ENCODE measurements around the gene NR2F1-AS1.

The NR2F1-AS1 gene

GRCh38 chr5:93403141-93403928 is 177.7 kb downstream of the NR2F1-AS1 start:
- TF ChIP-seq CTCF (IDR thresholded peaks at IDR 0.05): no peak
- Histone ChIP-seq H3K27me3 (ENCODE audit: control insufficient read depth, insufficient read depth, low read length) (no peaks in the 10 kb centered on the region), H2AFZ (no peak overlapping the region), H3K79me2 (no peaks in the 10 kb centered on the region), H3K4me2 (ENCODE audit: low read length) (no peak overlapping the region), H3K36me3 (ENCODE audit: control insufficient read depth, insufficient read depth, low read length) (no peaks in the 10 kb centered on the region), H3K9ac (no peak overlapping the region), H3K9me3 (ENCODE audit: control insufficient read depth, low read length) (no peaks in the 10 kb centered on the region), H3K4me3 (ENCODE audit: low read depth, low read length) (no peak overlapping the region), H3K4me1 (no peaks in the 10 kb centered on the region), H3K27ac (no peak overlapping the region)

GRCh38 chr5:93402451-93402850 is 178.6 kb downstream of the NR2F1-AS1 start:
- H3K4me2 ChIP-seq (ENCODE audit: low read length): no peak overlapping the region

GRCh38 chr5:93401634-93402213 is 179.3 kb downstream of the NR2F1-AS1 start:
- Histone ChIP-seq H3K4me3 (ENCODE audit: low read depth, low read length) (no peak overlapping the region), H3K9ac (no peak overlapping the region), H3K27me3 (ENCODE audit: control insufficient read depth, insufficient read depth, low read length) (no peaks in the 10 kb centered on the region), H3K9me3 (ENCODE audit: control insufficient read depth, low read length) (no peaks in the 10 kb centered on the region), H3K27ac (no peak overlapping the region), H3K36me3 (ENCODE audit: control insufficient read depth, insufficient read depth, low read length) (no peaks in the 10 kb centered on the region), H3K79me2 (no peaks in the 10 kb centered on the region), H3K4me1 (no peaks in the 10 kb centered on the region), H3K4me2 (ENCODE audit: low read length) (no peak overlapping the region), H2AFZ (no peak overlapping the region)
- no peak for TF ChIP-seq CTCF (IDR thresholded peaks at IDR 0.05)

More at GRCh38 chr5:93402451-93402850, 178.6 kb downstream of the NR2F1-AS1 start:
- H3K4me1 ChIP-seq: no peaks in the 10 kb centered on the region
- no peaks in the 10 kb centered on the region for H3K36me3 ChIP-seq (ENCODE audit: control insufficient read depth, insufficient read depth, low read length)
- H2AFZ ChIP-seq: no peak overlapping the region
- H3K27ac ChIP-seq: no peak overlapping the region
- no peaks in the 10 kb centered on the region for H3K27me3 ChIP-seq (ENCODE audit: control insufficient read depth, insufficient read depth, low read length)
- no peak for TF ChIP-seq CTCF (IDR thresholded peaks at IDR 0.05)
- no peaks in the 10 kb centered on the region for H3K9me3 ChIP-seq (ENCODE audit: control insufficient read depth, low read length)
- no peak overlapping the region for H3K4me3 ChIP-seq (ENCODE audit: low read depth, low read length)
- no peak overlapping the region for H3K9ac ChIP-seq
- no peaks in the 10 kb centered on the region for H3K79me2 ChIP-seq

GRCh38 chr5:93399675-93400074 is 181.3 kb downstream of the NR2F1-AS1 start:
- H3K27me3 ChIP-seq (ENCODE audit: control insufficient read depth, insufficient read depth, low read length): no peaks in the 10 kb centered on the region
- H3K4me1 ChIP-seq: no peaks in the 10 kb centered on the region
- H3K4me2 ChIP-seq (ENCODE audit: low read length): no peak overlapping the region
- H3K36me3 ChIP-seq (ENCODE audit: control insufficient read depth, insufficient read depth, low read length): no peaks in the 10 kb centered on the region
- no peak overlapping the region for H3K27ac ChIP-seq
- no peak for TF ChIP-seq CTCF (IDR thresholded peaks at IDR 0.05)
- H2AFZ ChIP-seq: no peak overlapping the region
- no peak overlapping the region for H3K9ac ChIP-seq
- no peaks in the 10 kb centered on the region for H3K9me3 ChIP-seq (ENCODE audit: control insufficient read depth, low read length)
- no peaks in the 10 kb centered on the region for H3K79me2 ChIP-seq
- H3K4me3 ChIP-seq (ENCODE audit: low read depth, low read length): no peak overlapping the region
